ENCODE data around the gene NOTO. TPM values are rescaled to one million over a fixed set of nuclear protein-coding genes. Genes with fewer than 3 reads are reported as not detected.

The NOTO gene
- total RNA-seq, 1 experiment from 2014 or later, result 0.66 TPM

DNA sequence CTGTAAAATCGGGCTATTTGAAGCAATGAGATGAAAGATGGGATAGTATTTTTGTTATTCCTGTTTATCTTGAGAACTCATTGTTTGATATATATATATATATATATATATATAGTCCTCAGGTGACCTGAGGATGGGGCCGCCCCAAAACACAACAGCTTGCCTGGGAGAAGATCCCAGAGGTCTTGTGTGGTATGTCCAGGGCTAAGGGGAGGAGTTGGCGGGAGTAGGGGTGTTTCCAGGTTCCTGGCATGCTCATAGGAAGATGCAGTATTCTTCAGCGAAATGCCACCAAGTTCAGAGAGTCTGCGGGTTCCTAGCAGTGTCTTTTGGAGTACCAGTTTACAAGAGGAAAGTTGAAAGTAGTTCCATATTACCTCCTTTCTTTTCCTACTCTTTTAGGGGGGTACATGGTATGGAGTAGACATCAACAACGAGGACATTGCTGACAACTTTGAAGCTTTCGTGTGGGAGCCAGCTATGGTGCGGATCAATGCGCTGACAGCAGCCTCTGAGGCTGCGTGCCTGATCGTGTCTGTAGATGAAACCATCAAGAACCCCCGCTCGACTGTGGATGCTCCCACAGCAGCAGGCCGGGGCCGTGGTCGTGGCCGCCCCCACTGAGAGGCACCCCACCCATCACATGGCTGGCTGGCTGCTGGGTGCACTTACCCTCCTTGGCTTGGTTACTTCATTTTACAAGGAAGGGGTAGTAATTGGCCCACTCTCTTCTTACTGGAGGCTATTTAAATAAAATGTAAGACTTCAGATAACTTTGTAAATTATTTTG lies 50.1 kb downstream of the NOTO start:
- Histone ChIP-seq H4K8ac (replicated peaks; ENCODE audit: insufficient read length, low read depth, low read length) (no peak overlapping the region), H4K20me1 (ENCODE audit: control insufficient read depth, insufficient read depth, insufficient read length) (no peaks in the 10 kb centered on the region), H3K27me3 (ENCODE audit: insufficient read depth, low read length) (no peaks in the 10 kb centered on the region), H3K9me3 (ENCODE audit: control insufficient read depth, low read depth, low read length) (no peaks in the 10 kb centered on the region), H3K23me2 (ENCODE audit: insufficient read length, low read depth, low read length, poor library complexity, severe bottlenecking) (no peaks in the 10 kb centered on the region), H3K56ac (ENCODE audit: insufficient read length, low read depth, low read length) (no peak overlapping the region), H2BK5ac (ENCODE audit: insufficient read length, low read length) (no peak overlapping the region), H2BK12ac (ENCODE audit: insufficient read length, low read depth, low read length) (no peak overlapping the region), H2BK20ac (ENCODE audit: low read depth, low read length, poor library complexity, severe bottlenecking) (no peak overlapping the region), H3K14ac (ENCODE audit: insufficient read depth, low read length) (no peak overlapping the region), H2AK5ac (ENCODE audit: insufficient read length, low read length) (no peak overlapping the region), H2AFZ (ENCODE audit: low read length) (no peak overlapping the region), H3K4ac (ENCODE audit: low read depth, low read length) (no peak overlapping the region), H2BK15ac (ENCODE audit: low read depth, low read length) (no peak overlapping the region), H3K23ac (ENCODE audit: insufficient read length, low read depth, low read length) (no peak overlapping the region), H3K9ac (ENCODE audit: extremely low read depth, insufficient read length, low read length) (no peak overlapping the region), H3K27ac (ENCODE audit: insufficient read length, low read depth, low read length) (no peak overlapping the region), H3K4me2 (ENCODE audit: insufficient read depth, insufficient read length, low read length) (no peak overlapping the region), H4K5ac (ENCODE audit: insufficient read length, low read depth, low read length) (no peak overlapping the region), H4K91ac (ENCODE audit: insufficient read length, low read depth, low read length) (no peak overlapping the region), H3K4me1 (ENCODE audit: insufficient read depth, low read length) (no peaks in the 10 kb centered on the region), H2BK120ac (ENCODE audit: low read depth, low read length, poor library complexity, severe bottlenecking) (no peak overlapping the region), H3K79me2 (ENCODE audit: insufficient read depth, low read length) (no peaks in the 10 kb centered on the region), H3K18ac (ENCODE audit: insufficient read length, low read depth, low read length) (no peak overlapping the region), H3K79me1 (ENCODE audit: insufficient read depth, low read depth, low read length, poor library complexity, severe bottlenecking) (no peaks in the 10 kb centered on the region), H3T11ph (ENCODE audit: low read length) (no peak overlapping the region)
- Mint-ChIP-seq H3K36me3 (ENCODE audit: insufficient read depth in 1 of 3, low read depth in 3 of 3) (peaks cover 41 to 75% (median 56%) of the 10 kb centered on the region in 3 experiments), H3K4me1 (peaks cover 10 to 16% of the 10 kb centered on the region in 2 experiments), H3K4me3 (no peak overlapping the region), H3K27ac (no peak overlapping the region), H3K27me3 (ENCODE audit: low read depth) (no peaks in the 10 kb centered on the region), H3K9me3 (no peaks in the 10 kb centered on the region; a peak in 1 of 5 replicates)
- WGBS (ENCODE audit: extremely low coverage, insufficient read length, low lambda C conversion rate), result no CpG with 5 or more reads among the region's 17 CpGs
- DNase-seq, result no peak
- TF ChIP-seq, protein P1, sequence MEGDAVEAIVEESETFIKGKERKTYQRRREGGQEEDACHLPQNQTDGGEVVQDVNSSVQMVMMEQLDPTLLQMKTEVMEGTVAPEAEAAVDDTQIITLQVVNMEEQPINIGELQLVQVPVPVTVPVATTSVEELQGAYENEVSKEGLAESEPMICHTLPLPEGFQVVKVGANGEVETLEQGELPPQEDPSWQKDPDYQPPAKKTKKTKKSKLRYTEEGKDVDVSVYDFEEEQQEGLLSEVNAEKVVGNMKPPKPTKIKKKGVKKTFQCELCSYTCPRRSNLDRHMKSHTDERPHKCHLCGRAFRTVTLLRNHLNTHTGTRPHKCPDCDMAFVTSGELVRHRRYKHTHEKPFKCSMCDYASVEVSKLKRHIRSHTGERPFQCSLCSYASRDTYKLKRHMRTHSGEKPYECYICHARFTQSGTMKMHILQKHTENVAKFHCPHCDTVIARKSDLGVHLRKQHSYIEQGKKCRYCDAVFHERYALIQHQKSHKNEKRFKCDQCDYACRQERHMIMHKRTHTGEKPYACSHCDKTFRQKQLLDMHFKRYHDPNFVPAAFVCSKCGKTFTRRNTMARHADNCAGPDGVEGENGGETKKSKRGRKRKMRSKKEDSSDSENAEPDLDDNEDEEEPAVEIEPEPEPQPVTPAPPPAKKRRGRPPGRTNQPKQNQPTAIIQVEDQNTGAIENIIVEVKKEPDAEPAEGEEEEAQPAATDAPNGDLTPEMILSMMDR (conservative IDR thresholded peaks at IDR 0.05), result no peak

All from H9 (cell line).